SK-N-SH treated with all-trans-retinoic acid at 6 μM for 48 hours (cell line): ENCODE measurements around the gene CTLA4.

Source experiments
- BACH2 ChIP-seq: fragments of 250-450 bp; sonication (Bioruptor Pico); IDR thresholded peaks from 2 replicates; pipeline ENCODE4 v1.9.0; 2021; ENCODE audit warnings: mild to moderate bottlenecking, borderline replicate concordance
- RARB ChIP-seq: fragments of 250-450 bp; sonication (Bioruptor Pico); IDR thresholded peaks from 2 replicates; pipeline ENCODE4 v1.8.0; 2021; ENCODE audit warnings: mild to moderate bottlenecking, moderate library complexity
- SNAI2 ChIP-seq: fragments of 250-450 bp; sonication (Bioruptor Pico); IDR thresholded peaks from 2 replicates; pipeline ENCODE4 v1.5.0; 2020; ENCODE audit warnings: mild to moderate bottlenecking, moderate library complexity
- ZFP3 ChIP-seq: fragments of 250-450 bp; sonication (Bioruptor Pico); IDR thresholded peaks from 2 replicates; pipeline ENCODE4 v1.5.0; 2020; ENCODE audit warnings: mild to moderate bottlenecking, moderate library complexity
- ZNF565 ChIP-seq: fragments of 450-650 bp; formaldehyde crosslinking; conservative IDR thresholded peaks from 2 replicates; pipeline ENCODE4 v1.5.0; 2020; ENCODE audit warnings: low read depth, mild to moderate bottlenecking, moderate library complexity
- ZNF70 ChIP-seq: fragments of 450-650 bp; formaldehyde crosslinking; IDR thresholded peaks from 2 replicates; pipeline ENCODE4 v1.5.0; 2020; ENCODE audit warnings: mild to moderate bottlenecking, moderate library complexity
- TF ChIP-seq, protein P1 (sequence below): fragments of 250-450 bp; sonication (Bioruptor Pico); IDR thresholded peaks from 2 replicates; pipeline ENCODE4 v1.5.1; 2020; ENCODE audit warnings: low read depth, mild to moderate bottlenecking, moderate library complexity
- TF ChIP-seq, protein P2 (sequence below): fragments of 250-450 bp; sonication (Bioruptor Pico); IDR thresholded peaks from 2 replicates; pipeline ENCODE4 v1.8.0; 2020; ENCODE audit warnings: mild to moderate bottlenecking, moderate library complexity, borderline replicate concordance
- TF ChIP-seq, protein P3 (sequence below): fragments of 250-450 bp; sonication (Bioruptor Pico); IDR thresholded peaks from 2 replicates; pipeline ENCODE4 v1.8.0; 2021; ENCODE audit warnings: low read depth, mild to moderate bottlenecking, moderate library complexity, borderline replicate concordance

DNA sequence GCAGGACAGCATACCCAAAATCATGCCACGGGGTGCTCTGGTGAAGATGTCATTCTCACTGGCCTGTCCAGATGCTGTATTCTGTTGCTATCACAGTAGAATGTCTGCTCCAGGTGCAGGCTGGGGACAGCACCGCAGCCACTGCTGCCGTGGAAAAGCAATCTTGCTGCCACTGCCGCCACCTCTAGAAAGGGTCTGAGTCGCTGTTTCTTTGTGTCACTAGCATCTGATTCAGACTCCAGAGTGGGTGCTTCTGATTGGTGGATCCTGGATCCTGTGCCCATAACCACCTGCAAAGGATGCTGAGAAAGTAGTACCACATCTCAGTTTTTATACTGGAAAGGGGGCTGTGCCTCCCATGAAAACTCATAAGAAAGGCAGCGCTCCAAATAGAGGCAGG lies 45.3 kb upstream of the CTLA4 start:
- TF ChIP-seq, protein P1, sequence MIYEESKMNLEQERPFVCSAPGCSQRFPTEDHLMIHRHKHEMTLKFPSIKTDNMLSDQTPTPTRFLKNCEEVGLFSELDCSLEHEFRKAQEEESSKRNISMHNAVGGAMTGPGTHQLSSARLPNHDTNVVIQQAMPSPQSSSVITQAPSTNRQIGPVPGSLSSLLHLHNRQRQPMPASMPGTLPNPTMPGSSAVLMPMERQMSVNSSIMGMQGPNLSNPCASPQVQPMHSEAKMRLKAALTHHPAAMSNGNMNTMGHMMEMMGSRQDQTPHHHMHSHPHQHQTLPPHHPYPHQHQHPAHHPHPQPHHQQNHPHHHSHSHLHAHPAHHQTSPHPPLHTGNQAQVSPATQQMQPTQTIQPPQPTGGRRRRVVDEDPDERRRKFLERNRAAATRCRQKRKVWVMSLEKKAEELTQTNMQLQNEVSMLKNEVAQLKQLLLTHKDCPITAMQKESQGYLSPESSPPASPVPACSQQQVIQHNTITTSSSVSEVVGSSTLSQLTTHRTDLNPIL = no peak
- TF ChIP-seq, protein P2, sequence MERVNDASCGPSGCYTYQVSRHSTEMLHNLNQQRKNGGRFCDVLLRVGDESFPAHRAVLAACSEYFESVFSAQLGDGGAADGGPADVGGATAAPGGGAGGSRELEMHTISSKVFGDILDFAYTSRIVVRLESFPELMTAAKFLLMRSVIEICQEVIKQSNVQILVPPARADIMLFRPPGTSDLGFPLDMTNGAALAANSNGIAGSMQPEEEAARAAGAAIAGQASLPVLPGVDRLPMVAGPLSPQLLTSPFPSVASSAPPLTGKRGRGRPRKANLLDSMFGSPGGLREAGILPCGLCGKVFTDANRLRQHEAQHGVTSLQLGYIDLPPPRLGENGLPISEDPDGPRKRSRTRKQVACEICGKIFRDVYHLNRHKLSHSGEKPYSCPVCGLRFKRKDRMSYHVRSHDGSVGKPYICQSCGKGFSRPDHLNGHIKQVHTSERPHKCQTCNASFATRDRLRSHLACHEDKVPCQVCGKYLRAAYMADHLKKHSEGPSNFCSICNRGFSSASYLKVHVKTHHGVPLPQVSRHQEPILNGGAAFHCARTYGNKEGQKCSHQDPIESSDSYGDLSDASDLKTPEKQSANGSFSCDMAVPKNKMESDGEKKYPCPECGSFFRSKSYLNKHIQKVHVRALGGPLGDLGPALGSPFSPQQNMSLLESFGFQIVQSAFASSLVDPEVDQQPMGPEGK = no peak
- TF ChIP-seq ZNF565 (CRISPR knock-in tag) = no peak
- no peak for TF ChIP-seq RARB (CRISPR knock-in tag)
- TF ChIP-seq BACH2 (CRISPR knock-in tag) = no peak
- TF ChIP-seq, protein P3, sequence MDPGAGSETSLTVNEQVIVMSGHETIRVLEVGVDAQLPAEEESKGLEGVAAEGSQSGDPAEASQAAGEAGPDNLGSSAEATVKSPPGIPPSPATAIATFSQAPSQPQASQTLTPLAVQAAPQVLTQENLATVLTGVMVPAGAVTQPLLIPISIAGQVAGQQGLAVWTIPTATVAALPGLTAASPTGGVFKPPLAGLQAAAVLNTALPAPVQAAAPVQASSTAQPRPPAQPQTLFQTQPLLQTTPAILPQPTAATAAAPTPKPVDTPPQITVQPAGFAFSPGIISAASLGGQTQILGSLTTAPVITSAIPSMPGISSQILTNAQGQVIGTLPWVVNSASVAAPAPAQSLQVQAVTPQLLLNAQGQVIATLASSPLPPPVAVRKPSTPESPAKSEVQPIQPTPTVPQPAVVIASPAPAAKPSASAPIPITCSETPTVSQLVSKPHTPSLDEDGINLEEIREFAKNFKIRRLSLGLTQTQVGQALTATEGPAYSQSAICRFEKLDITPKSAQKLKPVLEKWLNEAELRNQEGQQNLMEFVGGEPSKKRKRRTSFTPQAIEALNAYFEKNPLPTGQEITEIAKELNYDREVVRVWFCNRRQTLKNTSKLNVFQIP (CRISPR knock-in tag) = no peak
- TF ChIP-seq SNAI2 (CRISPR knock-in tag) = no peak
- no peak for TF ChIP-seq ZFP3 (CRISPR knock-in tag)
- TF ChIP-seq ZNF70 (CRISPR knock-in tag) = no peak
